HPDE6-E6E7 (cell line): Measurements from ENCODE around the gene KIF19.

Experiments
- DNase-seq: peaks from one replicate; pipeline ENCODE4 v3.0.0; 2011; ENCODE audit warnings: missing footprints; ENCODE audit errors: extremely low spot score

The KIF19 gene

GRCh38 chr17:74342224-74342623, 16.2 kb downstream of the KIF19 start:
- no peak for DNase-seq

GRCh38 chr17:74343121-74343520, 17.1 kb downstream of the KIF19 start:
- DNase-seq, result no peak

GRCh38 chr17:74343526-74344284, 17.7 kb downstream of the KIF19 start:
- no peak for DNase-seq

GRCh38 chr17:74344658-74345057, 18.6 kb downstream of the KIF19 start:
- DNase-seq, result no peak

- no peak for DNase-seq
Observed at GRCh38 chr17:74345433-74346241, 19.6 kb downstream of the KIF19 start.

- no peak for DNase-seq
Observed at GRCh38 chr17:74347646-74348045, 21.6 kb downstream of the KIF19 start.

- DNase-seq, result no peak
Observed at GRCh38 chr17:74349120-74349519, 23.1 kb downstream of the KIF19 start.

- DNase-seq, result no peak
Observed at GRCh38 chr17:74350486-74350885, 24.5 kb downstream of the KIF19 start.

- no peak for DNase-seq
Observed at GRCh38 chr17:74351552-74352210, 25.7 kb downstream of the KIF19 start.

- no peak for DNase-seq
Observed at GRCh38 chr17:74353446-74354060, 27.5 kb downstream of the KIF19 start.

- DNase-seq, result no peak
Observed at GRCh38 chr17:74354123-74354522, 28.1 kb downstream of the KIF19 start.

- no peak for DNase-seq
Observed at GRCh38 chr17:74354561-74354960, 28.5 kb downstream of the KIF19 start.

GRCh38 chr17:74355065-74355464, 29.0 kb downstream of the KIF19 start:
- no peak for DNase-seq

- no peak for DNase-seq
Observed at GRCh38 chr17:74356646-74357465, 30.8 kb downstream of the KIF19 start.

- DNase-seq, result no peak
Observed at GRCh38 chr17:74357466-74357809, 31.4 kb downstream of the KIF19 start.

GRCh38 chr17:74358697-74359096, 32.7 kb downstream of the KIF19 start:
- no peak for DNase-seq

GRCh38 chr17:74359916-74360315, 33.9 kb downstream of the KIF19 start:
- DNase-seq, result no peak

- DNase-seq, result no peak
Observed at GRCh38 chr17:74360899-74361229, 34.8 kb downstream of the KIF19 start.

- peak; percentile 33 for DNase-seq
Observed at GRCh38 chr17:74361230-74362068, 35.4 kb downstream of the KIF19 start, which contains the start of gene BTBD17. Gene BTBD17 (minus strand): TSS chr17:74361868. CDS start chr17:74361819, 49 bp downstream.

- no peak for DNase-seq
Observed at GRCh38 chr17:74362069-74362405, 36.0 kb downstream of the KIF19 start.
